Measurements from ENCODE around the gene PRICKLE3. TPM values are rescaled to one million over a fixed set of nuclear protein-coding genes. Genes with fewer than 3 reads are reported as not detected.

The PRICKLE3 gene
- total RNA-seq, 1 donor from 2014 or later = 26.5 TPM

GRCh38 chrX:49184294-49185281 is 1.6 kb downstream of the PRICKLE3 start:
- Histone ChIP-seq H3K9me3 (no peaks in the 10 kb centered on the region), H3K36me3 (no peaks in the 10 kb centered on the region), H3K4me3 (peak overlapping the region; percentile 33 to 47), H3K27me3 (no peaks in the 10 kb centered on the region), H3K27ac (peak overlapping the region; percentile 76), H3K4me1 (peaks cover 17% of the 10 kb centered on the region)
- DNase-seq (ENCODE audit: extremely low spot score in 2 of 2) = no peak
- intact Hi-C loops (cut with DNase I) = no loop called here
- no peak for TF ChIP-seq CTCF (IDR thresholded peaks at IDR 0.05)
- peak; percentile 74 to 85 for TF ChIP-seq POLR2AphosphoS5 (IDR thresholded peaks at IDR 0.05; ENCODE audit: insufficient read depth in 1 of 2, low read depth in 1 of 2)
- peak in 1 of 2 donors; percentile 58 for TF ChIP-seq POLR2A (IDR thresholded peaks at IDR 0.05)

GRCh38 chrX:49183701-49184281 is 2.4 kb downstream of the PRICKLE3 start:
- Histone ChIP-seq H3K36me3 (no peaks in the 10 kb centered on the region), H3K4me1 (peaks cover 17% of the 10 kb centered on the region), H3K27me3 (no peaks in the 10 kb centered on the region), H3K4me3 (peak overlapping the region in 1 of 2 donors; percentile 23), H3K27ac (peak overlapping the region; percentile 69), H3K9me3 (no peaks in the 10 kb centered on the region)
- TF ChIP-seq POLR2A (IDR thresholded peaks at IDR 0.05) = no peak
- no peak for TF ChIP-seq POLR2AphosphoS5 (IDR thresholded peaks at IDR 0.05; ENCODE audit: insufficient read depth in 1 of 2, low read depth in 1 of 2)
- no peak for TF ChIP-seq CTCF (IDR thresholded peaks at IDR 0.05)
- no peak for DNase-seq (ENCODE audit: extremely low spot score in 2 of 2)
- intact Hi-C loops (cut with DNase I) = no loop called here

DNA sequence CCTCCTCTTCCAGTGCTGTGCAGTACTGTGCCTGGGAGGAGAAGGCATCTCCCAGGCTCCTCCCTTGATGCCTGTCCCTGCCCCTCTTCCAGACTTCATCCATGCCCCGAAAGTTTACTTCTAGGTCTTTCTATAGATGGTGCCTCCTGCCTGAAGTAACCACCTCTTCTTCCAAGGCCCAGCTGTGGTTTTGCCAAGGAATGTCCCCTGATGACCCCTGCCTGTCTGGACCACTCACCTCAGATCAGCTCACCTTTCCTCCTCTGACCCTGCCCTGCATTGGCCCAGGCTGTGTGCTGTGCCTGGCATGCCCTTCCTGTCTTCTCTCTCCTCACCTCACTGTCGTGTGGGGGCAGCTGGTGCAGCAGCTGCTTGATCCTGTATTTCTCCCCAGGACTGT is 6.8 kb downstream of the PRICKLE3 start:
- Histone ChIP-seq H3K9me3 (no peaks in the 10 kb centered on the region), H3K36me3 (no peaks in the 10 kb centered on the region), H3K4me3 (no peak overlapping the region), H3K4me1 (peaks cover 10% of the 10 kb centered on the region), H3K27me3 (no peaks in the 10 kb centered on the region), H3K27ac (no peak overlapping the region)
- DNase-seq (ENCODE audit: extremely low spot score in 2 of 2) = no peak
- intact Hi-C loops (cut with DNase I) = loop anchor here (10.0 kb wide), 1 partner anchor 105 kb away; the partner anchor contains the start of genes PRAF2 and WDR45
- TF ChIP-seq POLR2AphosphoS5 (IDR thresholded peaks at IDR 0.05; ENCODE audit: insufficient read depth in 1 of 2, low read depth in 1 of 2) = no peak
- TF ChIP-seq POLR2A (IDR thresholded peaks at IDR 0.05) = no peak
- TF ChIP-seq CTCF (IDR thresholded peaks at IDR 0.05) = no peak

- no peaks in the 10 kb centered on the region for H3K36me3 ChIP-seq
- peaks cover 5% of the 10 kb centered on the region for H3K4me1 ChIP-seq
- no peaks in the 10 kb centered on the region for H3K27me3 ChIP-seq
- H3K9me3 ChIP-seq = no peaks in the 10 kb centered on the region
- no peak overlapping the region for H3K27ac ChIP-seq
- no peak overlapping the region for H3K4me3 ChIP-seq
- intact Hi-C loops (cut with DNase I) = loop anchor here (10.0 kb wide), 1 partner anchor 104 kb away; the partner anchor contains the start of genes PRAF2 and WDR45
- DNase-seq (ENCODE audit: extremely low spot score in 2 of 2) = no peak
- TF ChIP-seq POLR2AphosphoS5 (IDR thresholded peaks at IDR 0.05; ENCODE audit: insufficient read depth in 1 of 2, low read depth in 1 of 2) (no peak), CTCF (IDR thresholded peaks at IDR 0.05) (no peak), POLR2A (IDR thresholded peaks at IDR 0.05) (no peak)
Observed at GRCh38 chrX:49178537-49178936, 7.6 kb downstream of the PRICKLE3 start.
